AG10803 (cell line): ENCODE data around the gene PPM1H.

Experiments used
- DNase-seq: peaks from one replicate; pipeline ENCODE4 v3.0.0; 2010; ENCODE audit warnings: low read depth
- H3K4me3 ChIP-seq: 2 replicates; pipeline ENCODE4 v1.5.1; 2011; ENCODE audit warnings: mild to moderate bottlenecking, low read length, control low read depth
- CTCF ChIP-seq: conservative IDR thresholded peaks from 2 replicates; pipeline ENCODE4 v1.5.1; 2011; ENCODE audit warnings: mild to moderate bottlenecking, low read length, control low read depth, inconsistent platforms

PPM1H gene

GRCh38 chr12:62629413-62629812, 305.5 kb downstream of the PPM1H start:
- H3K4me3 ChIP-seq = no peak overlapping the region
- no peak for DNase-seq
- TF ChIP-seq CTCF = no peak

- H3K4me3 ChIP-seq = no peak overlapping the region
- TF ChIP-seq CTCF = no peak
- no peak for DNase-seq
Observed at GRCh38 chr12:62627181-62627580, 307.8 kb downstream of the PPM1H start.

GRCh38 chr12:62625228-62625627, 309.7 kb downstream of the PPM1H start:
- DNase-seq = peak; percentile 80
- no peak overlapping the region for H3K4me3 ChIP-seq
- no peak for TF ChIP-seq CTCF

GRCh38 chr12:62622177-62622576, 312.8 kb downstream of the PPM1H start:
- H3K4me3 ChIP-seq = no peak overlapping the region
- TF ChIP-seq CTCF = peak; percentile 14; the same call in 1 of the 2 replicates
- DNase-seq = no peak

- H3K4me3 ChIP-seq = no peak overlapping the region
- DNase-seq = no peak
- TF ChIP-seq CTCF = no peak
Observed at GRCh38 chr12:62621101-62621638, 313.8 kb downstream of the PPM1H start.

- DNase-seq = no peak
- no peak overlapping the region for H3K4me3 ChIP-seq
- TF ChIP-seq CTCF = no peak
Observed at GRCh38 chr12:62618930-62619329, 316.0 kb downstream of the PPM1H start.

- H3K4me3 ChIP-seq = no peak overlapping the region
- no peak for TF ChIP-seq CTCF
- no peak for DNase-seq
Observed at GRCh38 chr12:62618319-62618718, 316.6 kb downstream of the PPM1H start.
